Breast epithelium (tissue), 4 donors: Measurements from ENCODE around the gene SNHG17. TPM values are rescaled to one million over a fixed set of nuclear protein-coding genes. Genes with fewer than 3 reads are reported as not detected.

Experiments used
- DNase-seq, 2 donors: peaks; one replicate each; pipeline ENCODE4 v3.0.0-alpha.2; 2019; ENCODE audit warnings: low spot score in 2 of 2
- H3K27ac ChIP-seq, 2 donors: fragments of 200-600 bp; sonication (generic) in 1 of 2; one replicate each; pipeline ENCODE4 v1.5.1; 2016 to 2019; ENCODE audit warnings: mild to moderate bottlenecking in 1 of 2
- H3K27me3 ChIP-seq, 2 donors: fragments of 200-600 bp; sonication (generic) in 1 of 2; one replicate each; pipeline versions ENCODE4 v1.5.1 to v1.6.0; 2017 to 2019; ENCODE audit warnings: control low read depth in 1 of 2, mild to moderate bottlenecking in 1 of 2
- H3K36me3 ChIP-seq: fragments of 200-600 bp; one replicate; pipeline ENCODE4 v1.5.1; 2019
- H3K4me1 ChIP-seq, 2 donors: fragments of 200-600 bp; sonication (generic); one replicate each; pipeline ENCODE4 v1.5.1; 2016 to 2019; ENCODE audit warnings: control low read depth in 1 of 2
- H3K4me3 ChIP-seq, 3 donors: fragments of 200-600 bp; sonication (generic); 1 replicate in 2 of 3; 2 replicates in 1 of 3; pipeline ENCODE4 v1.5.1; 2016 to 2019; ENCODE audit warnings: mild to moderate bottlenecking in 3 of 3, moderate library complexity in 2 of 3
- H3K9me3 ChIP-seq, 2 donors: fragments of 200-600 bp; sonication (generic) in 1 of 2; one replicate each; pipeline ENCODE4 v1.5.1; 2016 to 2019; ENCODE audit warnings: control low read depth in 1 of 2
- CTCF ChIP-seq, 3 donors: fragments of 450-650 bp; IDR thresholded peaks; one replicate each; pipeline ENCODE4 v1.5.1; 2016 to 2017; ENCODE audit warnings: antibody characterized with exemption in 3 of 3, mild to moderate bottlenecking in 3 of 3, moderate library complexity in 3 of 3
- POLR2A ChIP-seq: fragments of 450-650 bp; IDR thresholded peaks from one replicate; pipeline ENCODE4 v1.6.1; 2016; ENCODE audit warnings: antibody characterized with exemption, mild to moderate bottlenecking, moderate library complexity
- POLR2AphosphoS5 ChIP-seq, 3 donors: sonication (generic); formaldehyde crosslinking; IDR thresholded peaks; one replicate each; pipeline ENCODE4 v1.6.1; 2017; ENCODE audit warnings: antibody characterized with exemption in 3 of 3
- intact Hi-C: fragments of 100-400 bp; cut with DNase I; formaldehyde crosslinking; loops from one replicate; pipeline ENCODE4 v1.15.1; 2023; ENCODE audit warnings: low total_unique reads
- total RNA-seq, 3 donors: library from RNA; depleted of rRNA; stranded (reverse); fragments of >200 nt; gene quantifications; one replicate each; pipeline ENCODE4 v1.1.0, GENCODE V29; 2016

The SNHG17 gene
- total RNA-seq, 3 donors from 2014 or later, result 14.2 to 25.2 (median 24.6) TPM

GRCh38 chr20:38452880-38453624 is 17.9 kb upstream of the SNHG17 start:
- peak overlapping the region in 1 of 2 donors; percentile 38 for H3K27ac ChIP-seq
- no peaks in the 10 kb centered on the region for H3K9me3 ChIP-seq
- intact Hi-C loops, result no loop called here
- no peak for TF ChIP-seq POLR2AphosphoS5 (IDR thresholded peaks at IDR 0.05)
- no peak for TF ChIP-seq CTCF (IDR thresholded peaks at IDR 0.05)
- no peak for TF ChIP-seq POLR2A
- H3K27me3 ChIP-seq, result no peaks in the 10 kb centered on the region
- no peaks in the 10 kb centered on the region for H3K4me1 ChIP-seq
- DNase-seq, result peak in 1 of 2 donors; percentile 31
- no peak overlapping the region for H3K4me3 ChIP-seq
- H3K36me3 ChIP-seq, result no peaks in the 10 kb centered on the region

- H3K4me1 ChIP-seq, result peaks cover 0 to 6% of the 10 kb centered on the region in 2 donors
Measured at GRCh38 chr20:38450412-38450975, 15.4 kb upstream of the SNHG17 start.

GRCh38 chr20:38449046-38449445 is 13.9 kb upstream of the SNHG17 start:
- intact Hi-C loops, result no loop called here
- Histone ChIP-seq H3K4me3 (no peak overlapping the region), H3K27ac (no peak overlapping the region), H3K4me1 (peaks cover 0 to 6% of the 10 kb centered on the region in 2 donors), H3K27me3 (no peaks in the 10 kb centered on the region), H3K36me3 (no peaks in the 10 kb centered on the region), H3K9me3 (no peaks in the 10 kb centered on the region)
- no peak for TF ChIP-seq POLR2AphosphoS5 (IDR thresholded peaks at IDR 0.05)
- no peak for TF ChIP-seq POLR2A
- no peak for TF ChIP-seq CTCF (IDR thresholded peaks at IDR 0.05)
- DNase-seq, result no peak

More at GRCh38 chr20:38450412-38450975, 15.4 kb upstream of the SNHG17 start:
- intact Hi-C loops, result no loop called here
- no peak for DNase-seq
- H3K36me3 ChIP-seq, result no peaks in the 10 kb centered on the region
- H3K9me3 ChIP-seq, result no peaks in the 10 kb centered on the region
- H3K4me3 ChIP-seq, result no peak overlapping the region
- H3K27ac ChIP-seq, result no peak overlapping the region
- no peaks in the 10 kb centered on the region for H3K27me3 ChIP-seq
- TF ChIP-seq POLR2A (no peak), CTCF (IDR thresholded peaks at IDR 0.05) (no peak), POLR2AphosphoS5 (IDR thresholded peaks at IDR 0.05) (no peak)

- Histone ChIP-seq H3K27ac (peak overlapping the region; percentile 1 to 7), H3K36me3 (no peaks in the 10 kb centered on the region), H3K4me1 (peaks cover 0 to 6% of the 10 kb centered on the region in 2 donors), H3K27me3 (no peaks in the 10 kb centered on the region), H3K4me3 (no peak overlapping the region), H3K9me3 (no peaks in the 10 kb centered on the region)
- intact Hi-C loops, result no loop called here
- TF ChIP-seq CTCF (IDR thresholded peaks at IDR 0.05), result peak in 1 of 3 donors; percentile 9
- TF ChIP-seq POLR2AphosphoS5 (IDR thresholded peaks at IDR 0.05), result no peak
- no peak for TF ChIP-seq POLR2A
- no peak for DNase-seq
Measured at GRCh38 chr20:38447931-38448675, 13.0 kb upstream of the SNHG17 start.

- Histone ChIP-seq H3K4me1 (peaks cover 0 to 6% of the 10 kb centered on the region in 2 donors), H3K27ac (peak overlapping the region; percentile 89), H3K36me3 (no peaks in the 10 kb centered on the region), H3K9me3 (no peaks in the 10 kb centered on the region), H3K4me3 (peak overlapping the region; percentile 80 to 94 (median 89)), H3K27me3 (no peaks in the 10 kb centered on the region)
- intact Hi-C loops, result no loop called here
- DNase-seq, result no peak
- TF ChIP-seq POLR2AphosphoS5 (IDR thresholded peaks at IDR 0.05) (no peak), CTCF (IDR thresholded peaks at IDR 0.05) (no peak), POLR2A (no peak)
Measured at GRCh38 chr20:38447251-38447661, 12.1 kb upstream of the SNHG17 start.
